CD4-positive, alpha-beta T cell treated with Interleukin-12 subunit alpha and Interleukin-12 subunit beta, for 1 hour (primary cell): ENCODE results near the gene PLCZ1.
"Not testable (repeated sequence)": the region's sequence is repeated elsewhere in the genome, so short reads cannot be mapped to it uniquely, and the experiment has no call there.

Experiments used
- DNase-seq: peaks from one replicate; pipeline ENCODE4 v3.0.0-alpha.2; 2020

The PLCZ1 gene

GRCh38 chr12:18737819-18738218, at the start of gene PLCZ1, which contains the start of gene CAPZA3:
Gene PLCZ1 (minus strand): TSS chr12:18738012. CDS start chr12:18737371, 641 bp downstream.
Gene CAPZA3 (plus strand): TSS chr12:18738119. CDS start chr12:18738269, 150 bp downstream.
- DNase-seq: no peak

GRCh38 chr12:18785465-18785864, 47.7 kb upstream of the PLCZ1 start:
- DNase-seq: not testable (repeated sequence)

GRCh38 chr12:18782827-18783226, 45.0 kb upstream of the PLCZ1 start:
- DNase-seq: no peak

DNA sequence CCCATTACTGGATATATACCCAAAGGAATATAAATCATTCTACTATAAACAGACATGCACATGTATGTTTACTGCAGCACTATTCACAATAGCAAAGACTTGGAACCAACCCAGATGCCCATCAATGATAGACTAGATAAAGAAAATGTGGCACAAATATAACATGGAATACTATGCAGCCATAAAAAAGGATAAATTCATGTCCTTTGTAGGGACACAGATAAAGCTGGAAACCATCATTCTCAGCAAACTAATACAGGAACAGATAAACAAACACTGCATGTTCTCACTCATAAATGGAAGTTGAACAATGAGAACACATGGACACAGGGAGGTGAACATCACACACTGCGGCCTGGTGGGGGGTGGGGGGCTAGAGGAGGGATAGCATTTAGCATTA, 28.7 kb upstream of the PLCZ1 start:
- DNase-seq: not testable (repeated sequence)

DNA sequence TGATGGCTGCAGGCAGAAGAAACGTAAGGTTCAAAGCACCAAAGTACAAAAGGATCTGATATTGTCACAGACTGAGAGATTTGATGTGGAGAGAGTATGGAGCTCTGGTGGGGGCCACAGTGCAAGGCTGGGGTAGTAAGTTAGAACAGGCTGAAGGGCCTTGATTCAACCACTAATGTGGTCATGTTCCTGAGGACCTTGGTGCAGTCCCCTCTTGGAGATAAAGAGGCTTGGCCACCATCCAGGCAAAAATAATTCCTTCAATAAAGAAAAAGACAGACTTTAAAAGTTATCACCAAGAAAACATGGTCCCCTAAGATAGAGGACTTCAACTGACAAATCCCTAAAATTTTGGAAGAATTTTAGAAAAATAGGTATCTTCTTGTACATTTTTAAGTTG, 17.5 kb upstream of the PLCZ1 start:
- DNase-seq: no peak

DNA sequence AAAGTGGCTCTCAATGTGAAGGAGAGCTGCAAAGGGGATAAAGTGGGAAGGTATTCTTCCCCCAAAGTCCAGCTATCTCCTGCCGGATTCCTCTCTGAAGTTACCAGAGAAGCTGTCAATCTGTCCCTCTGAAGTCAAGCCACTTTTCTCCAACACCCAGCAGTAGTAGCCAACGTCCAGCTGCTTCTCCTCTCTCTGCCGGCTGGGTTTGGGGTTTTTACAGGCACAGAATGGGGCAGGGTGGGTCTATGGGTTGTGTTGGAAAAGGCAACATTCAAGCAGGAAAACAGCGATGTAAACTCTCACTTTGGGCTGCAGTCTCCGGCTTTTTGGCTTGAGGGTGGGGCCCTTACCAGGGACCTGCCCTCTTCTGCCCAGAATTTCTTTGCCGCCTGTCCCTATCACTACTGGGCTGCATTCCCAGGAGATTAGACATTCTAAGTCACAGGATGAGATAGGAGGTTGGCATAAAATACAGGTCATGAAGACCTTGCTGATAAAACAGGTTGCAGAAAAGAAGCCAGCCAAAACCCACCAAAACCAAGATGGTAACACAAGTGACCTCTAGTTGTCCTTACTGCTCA, 16.4 kb upstream of the PLCZ1 start:
- no peak for DNase-seq

- DNase-seq: no peak
Observed at GRCh38 chr12:18753481-18754123, 15.8 kb upstream of the PLCZ1 start.

DNA sequence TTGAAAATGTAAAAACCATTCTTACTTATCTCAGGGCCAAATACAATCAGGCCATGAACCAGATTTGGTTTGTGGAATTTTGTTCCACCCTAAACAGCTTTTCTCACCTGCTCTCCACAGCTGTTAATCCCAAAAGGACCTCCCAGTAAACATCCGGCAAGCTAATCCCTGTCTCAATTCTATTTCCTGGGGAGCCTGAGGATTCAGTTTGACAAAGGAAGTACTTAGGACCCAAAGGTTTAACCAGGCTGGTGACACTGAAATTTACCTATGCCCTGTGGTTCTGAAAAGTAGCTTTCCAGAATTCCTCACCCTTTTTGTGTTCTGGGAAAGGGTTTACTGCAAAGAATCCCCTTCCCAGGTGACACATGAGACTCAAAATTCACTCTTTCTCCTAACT, 15.1 kb upstream of the PLCZ1 start:
- DNase-seq: no peak

DNA sequence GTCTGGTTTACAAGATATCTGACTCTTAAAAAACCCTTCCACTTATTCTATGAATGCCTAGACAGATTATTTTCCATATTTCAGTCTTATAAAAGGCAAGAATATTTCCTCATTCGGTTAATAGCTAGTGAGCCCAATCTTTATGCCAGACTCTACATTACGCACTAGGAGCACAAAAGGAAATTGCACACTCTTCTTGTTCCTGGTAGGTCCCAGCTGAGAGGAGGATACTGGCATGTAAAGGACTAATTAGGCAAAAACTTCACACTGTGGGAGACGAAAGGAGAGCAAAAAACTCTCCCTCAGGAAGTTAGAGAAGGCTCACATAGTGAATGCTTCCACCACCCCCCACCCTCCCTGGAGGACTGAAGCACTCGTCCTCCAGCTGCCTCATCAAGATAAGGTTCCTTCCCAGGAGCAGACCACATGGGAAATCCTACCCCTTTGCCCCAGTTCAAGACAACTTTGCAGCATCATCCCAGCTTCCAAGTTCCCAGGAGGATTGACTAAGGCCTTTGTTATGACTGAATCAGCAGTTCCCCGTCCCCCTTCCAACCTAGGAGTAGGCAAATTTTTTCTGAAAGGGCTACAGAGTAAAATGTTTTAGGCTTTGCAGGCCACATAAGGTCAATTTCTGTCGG, 14.6 kb upstream of the PLCZ1 start:
- no peak for DNase-seq

DNA sequence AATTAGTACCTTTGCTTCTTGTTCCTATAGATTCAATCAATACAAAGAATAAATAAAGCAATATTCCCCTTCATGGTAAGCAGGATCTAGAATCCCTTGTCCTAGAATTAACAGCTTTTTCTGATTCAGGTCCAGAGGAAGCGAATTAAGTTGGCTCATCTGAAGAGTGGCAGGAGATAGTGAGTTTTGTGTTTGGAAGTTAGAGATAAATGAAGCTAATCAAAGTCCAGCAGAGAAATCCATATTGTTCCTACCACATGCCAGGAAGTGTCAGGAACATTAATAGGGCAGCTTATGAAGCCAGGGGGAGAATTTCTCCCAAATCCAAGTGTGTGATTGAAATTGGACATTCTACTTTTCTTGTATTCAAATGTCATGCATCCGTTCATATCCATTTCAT, 14.1 kb upstream of the PLCZ1 start:
- no peak for DNase-seq

- no peak for DNase-seq
Observed at GRCh38 chr12:18750085-18750484, 12.3 kb upstream of the PLCZ1 start.

DNA sequence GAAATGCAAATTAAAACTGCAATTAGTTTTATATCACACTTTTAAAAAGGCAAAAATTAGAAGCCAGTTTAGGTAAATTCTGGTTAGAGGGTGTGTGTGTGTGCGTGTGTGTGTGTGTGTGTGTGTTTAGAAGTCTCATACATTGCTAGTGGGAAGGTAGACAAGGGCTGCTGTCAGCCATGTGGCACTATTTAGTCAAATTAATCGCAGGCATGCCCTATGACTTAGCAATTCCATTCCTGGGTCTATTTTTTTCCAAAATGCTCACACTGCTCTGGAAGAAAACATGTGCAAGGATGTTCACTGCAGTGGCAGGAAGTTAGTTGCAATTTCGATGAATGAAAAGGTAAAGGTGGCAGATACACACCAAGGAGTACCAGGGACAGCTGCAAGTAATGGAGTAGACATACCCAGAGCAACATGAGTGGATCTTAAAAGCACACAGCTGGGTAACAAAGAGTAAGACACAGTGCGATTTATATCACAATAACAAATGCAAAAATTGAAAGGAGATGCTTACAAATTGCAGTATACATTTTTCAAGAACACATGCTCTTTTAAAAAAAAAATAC, 11.7 kb upstream of the PLCZ1 start:
- no peak for DNase-seq

DNA sequence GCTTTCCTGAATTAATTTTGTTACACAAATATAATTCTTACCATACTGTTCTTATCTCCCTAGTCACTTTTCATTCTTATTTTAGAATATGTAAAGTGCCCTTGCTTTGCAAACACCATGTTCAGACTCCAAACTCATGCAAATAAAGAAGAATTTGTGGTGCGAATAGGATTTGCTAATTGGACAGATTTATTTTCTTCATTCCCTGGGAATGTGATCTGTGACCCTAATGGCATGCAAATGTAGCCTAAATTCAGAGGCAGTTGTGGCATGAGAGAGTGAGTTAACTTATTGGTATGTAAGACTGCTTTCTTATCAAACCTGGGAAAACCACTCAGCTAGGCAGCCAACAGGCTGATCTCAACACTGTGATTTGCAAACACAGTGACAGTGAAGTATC, 10.1 kb upstream of the PLCZ1 start:
- DNase-seq: no peak

DNA sequence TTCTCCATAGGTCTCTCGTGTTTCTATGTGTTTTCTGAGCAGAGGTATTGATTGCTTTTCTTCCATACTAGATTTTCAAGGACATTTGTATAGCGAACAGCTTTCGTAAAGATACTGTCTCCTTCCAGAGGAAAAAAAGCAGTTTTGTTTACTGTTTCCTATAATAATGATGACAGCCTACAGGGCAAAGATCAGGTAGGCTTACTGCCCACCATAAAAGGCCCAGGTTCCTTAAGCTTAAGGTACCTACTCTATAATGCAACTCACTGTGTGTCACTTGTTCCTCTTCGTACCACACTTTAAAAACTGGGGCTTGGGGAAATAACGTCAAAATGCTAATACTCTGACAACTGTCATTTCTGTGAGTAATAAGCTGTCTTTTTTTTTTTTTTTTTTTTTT, 6.7 kb downstream of the PLCZ1 start:
- no peak for DNase-seq

DNA sequence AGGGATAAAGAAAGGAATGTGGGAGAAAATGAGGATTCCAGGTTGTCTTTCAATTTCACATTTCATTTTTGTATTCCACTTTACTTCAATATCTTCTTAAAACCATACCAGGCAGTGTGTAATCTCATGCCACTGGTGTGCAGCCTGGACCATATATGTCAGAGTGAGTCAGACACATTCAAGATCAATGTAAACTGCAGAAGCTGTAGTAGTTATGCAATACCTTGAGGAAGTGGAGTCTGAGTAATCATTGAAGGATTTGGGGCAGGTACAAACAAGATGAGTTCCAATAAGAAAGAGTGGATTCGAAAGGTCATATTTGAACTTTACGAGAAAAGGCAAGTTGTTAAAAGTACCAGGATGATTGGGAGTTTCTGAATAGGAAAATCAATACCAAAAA, 14.1 kb downstream of the PLCZ1 start:
- DNase-seq: no peak

DNA sequence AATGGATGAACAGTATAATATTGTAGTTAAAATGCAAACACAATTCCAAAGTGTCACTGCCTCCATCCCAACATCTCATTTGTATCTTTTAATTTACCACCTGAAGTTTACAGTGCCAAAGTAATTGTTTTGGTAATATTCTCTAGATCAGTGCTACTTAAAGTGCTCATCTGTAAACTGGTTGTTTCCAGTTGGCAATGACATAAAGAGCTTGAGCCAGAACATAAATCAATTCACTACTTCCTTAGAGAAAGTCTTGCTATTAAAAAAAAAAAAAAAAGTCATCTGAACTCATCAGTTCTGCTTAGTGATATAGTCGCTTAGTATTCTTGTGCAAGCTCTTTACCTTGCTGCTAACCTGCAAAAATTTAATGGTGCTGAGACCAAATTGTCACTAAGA, 16.4 kb downstream of the PLCZ1 start:
- DNase-seq: no peak

DNA sequence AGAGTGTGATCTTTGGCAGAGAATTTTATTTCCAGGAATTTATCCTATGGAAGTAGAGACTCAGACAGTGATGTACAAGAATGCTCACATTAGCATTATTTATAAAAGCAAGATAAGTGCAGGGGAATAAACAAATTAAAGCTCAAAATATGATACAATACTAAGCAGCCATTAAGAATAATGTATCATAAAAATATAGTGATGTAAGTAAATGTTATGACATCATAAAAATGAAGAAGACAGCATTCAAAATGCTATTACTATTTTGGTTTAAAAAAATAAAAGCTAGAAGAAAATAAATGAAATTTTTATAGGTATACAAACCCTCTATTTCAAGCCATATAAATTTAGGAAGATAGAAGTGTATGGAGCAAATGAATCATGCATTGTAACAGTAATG, 17.1 kb downstream of the PLCZ1 start:
- DNase-seq: no peak

DNA sequence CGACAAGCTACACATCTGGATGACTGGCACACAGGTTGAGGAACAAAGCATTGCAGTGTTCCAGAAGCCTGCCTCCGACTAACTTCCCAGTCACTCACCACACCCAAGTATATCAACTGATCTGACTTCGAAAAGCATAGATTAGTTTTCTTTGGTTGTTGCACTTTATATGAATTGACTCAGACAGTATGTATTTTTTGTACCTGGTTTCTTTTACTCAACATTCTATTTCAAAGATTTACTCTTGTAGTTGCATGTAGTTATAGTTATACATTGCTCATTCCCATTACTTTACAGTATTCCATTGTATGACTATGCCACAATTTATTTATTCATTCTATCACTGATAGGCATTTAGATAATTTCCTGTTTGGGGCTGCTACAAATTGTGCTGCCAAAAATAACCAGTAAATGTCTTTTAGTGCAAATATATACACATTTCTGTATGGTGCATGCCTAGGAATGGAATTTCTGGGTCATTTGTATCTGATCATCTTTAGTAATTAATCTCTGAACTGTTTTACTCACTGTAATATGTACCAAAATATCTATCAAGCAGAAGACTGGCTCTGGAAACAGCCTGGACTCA, 17.8 kb downstream of the PLCZ1 start:
- no peak for DNase-seq

DNA sequence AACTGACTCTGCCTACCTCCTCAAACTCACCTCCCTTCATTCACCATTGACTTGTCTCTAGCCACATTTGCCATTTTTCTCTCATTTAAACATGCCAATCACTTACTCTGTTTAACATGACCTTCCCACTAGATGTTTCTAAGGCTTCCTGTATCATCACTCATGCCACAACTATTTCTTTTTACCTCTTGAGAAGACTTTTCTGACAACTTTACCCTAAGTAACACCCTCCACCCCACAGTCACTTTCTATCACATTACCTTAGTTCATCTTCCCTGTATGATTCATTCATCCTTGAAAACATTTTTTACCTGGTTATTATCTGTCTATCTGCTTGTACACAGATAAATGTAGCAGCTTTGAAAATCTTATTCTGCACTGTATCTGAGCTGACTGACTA, 19.4 kb downstream of the PLCZ1 start:
- DNase-seq: no peak

- DNase-seq: no peak
Observed at GRCh38 chr12:18716236-18716635, 21.6 kb downstream of the PLCZ1 start.

GRCh38 chr12:18706798-18707197, 31.0 kb downstream of the PLCZ1 start:
- no peak for DNase-seq

GRCh38 chr12:18703911-18704310, 33.9 kb downstream of the PLCZ1 start:
- no peak for DNase-seq

- no peak for DNase-seq
Observed at GRCh38 chr12:18703321-18703720, 34.5 kb downstream of the PLCZ1 start.

DNA sequence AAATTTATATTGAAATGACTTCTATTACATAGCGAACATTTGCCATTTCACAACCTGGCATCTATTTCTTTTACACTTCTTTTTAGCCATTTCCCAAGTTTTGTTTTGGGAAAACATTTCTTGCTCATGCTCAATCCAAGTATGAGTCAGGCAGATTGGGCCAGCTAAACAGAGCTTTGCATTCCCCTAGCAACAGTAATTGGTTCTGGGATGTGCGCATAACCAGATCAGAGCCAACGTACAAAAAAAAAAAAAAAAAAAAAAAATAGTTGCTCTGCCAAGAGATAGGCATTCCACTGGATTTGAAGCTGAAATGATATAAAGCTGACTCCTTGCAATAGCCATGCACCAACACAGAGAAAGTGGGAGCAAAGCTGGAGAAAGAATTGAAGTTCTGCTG, 37.5 kb downstream of the PLCZ1 start:
- DNase-seq: no peak
